K562 (cell line): Measurements from ENCODE around the gene BNIPL. TPM values are rescaled to one million over a fixed set of nuclear protein-coding genes. Genes with fewer than 3 reads are reported as not detected.

ENCODE experiments used
- CBX1 ChIP-seq: sonication (generic); IDR thresholded peaks from 2 replicates; pipeline ENCODE4 v1.6.1; 2016; ENCODE audit warnings: antibody characterized with exemption, low read depth, mild to moderate bottlenecking
- PML ChIP-seq: IDR thresholded peaks from 2 replicates; pipeline ENCODE4 v1.6.1; 2012; ENCODE audit warnings: low read length, inconsistent platforms
- ZBTB1 ChIP-seq: sonication (generic); formaldehyde crosslinking; IDR thresholded peaks from 2 replicates; pipeline ENCODE4 v1.8.1; 2023; ENCODE audit warnings: missing genetic modification reagents, low read depth, mild to moderate bottlenecking, borderline replicate concordance
- polyA plus RNA-seq, 8 experiments: library from polyadenylated mRNA; depleted of rRNA in 4 of 8; stranded (reverse) in 5 of 8; unstranded in 3 of 8; fragments of >200 nt; fragmentation: Nextera tagmentation in 2 of 8; fragmentation: Illumina TruSeq in 1 of 8; extraction: Ambion mirVana in 2 of 8; extraction: Trizol in 1 of 8; gene quantifications; 2 replicates each; pipeline versions ENCODE4 v1.2.1 to v1.2.3, GENCODE V29; 2011 to 2014; ENCODE audit warnings: inconsistent platforms in 1 of 8, missing spikeins in 1 of 8
- total RNA-seq, 7 experiments: library from RNA; depleted of rRNA in 6 of 7; stranded (reverse); fragments of >200 nt in 6 of 7; fragmentation: Illumina TruSeq in 2 of 7; extraction: Trizol in 2 of 7; gene quantifications; 2 replicates each; pipeline versions ENCODE4 v1.2.1 to v1.2.3, GENCODE V29; 2011 to 2021; ENCODE audit warnings: low replicate concordance in 1 of 7
- TF ChIP-seq, protein P1 (sequence below): fragments of 250-450 bp; sonication (Bioruptor Pico); IDR thresholded peaks from 2 replicates; pipeline ENCODE4 v1.5.0; 2020; ENCODE audit warnings: mild to moderate bottlenecking, borderline replicate concordance
- TF ChIP-seq, protein P2 (sequence below): fragments of 250-450 bp; sonication (Bioruptor Pico); IDR thresholded peaks from 2 replicates; pipeline ENCODE4 v1.5.0; 2022; ENCODE audit warnings: mild to moderate bottlenecking
- TF ChIP-seq, protein P3 (sequence below): fragments of 450-650 bp; formaldehyde crosslinking; IDR thresholded peaks from 2 replicates; pipeline ENCODE4 v1.4.0; 2022; ENCODE audit warnings: missing genetic modification characterization
- TF ChIP-seq, protein P4 (sequence below): sonication (generic); formaldehyde crosslinking; IDR thresholded peaks from 2 replicates; pipeline ENCODE4 v1.8.1; 2023; ENCODE audit warnings: missing genetic modification reagents, mild to moderate bottlenecking, borderline replicate concordance
- TF ChIP-seq, protein P5 (sequence below): sonication (generic); formaldehyde crosslinking; IDR thresholded peaks from 2 replicates; pipeline ENCODE4 v1.8.1; 2022; ENCODE audit warnings: missing genetic modification reagents
- TF ChIP-seq, protein P6 (sequence below): fragments of 450-650 bp; IDR thresholded peaks from 2 replicates; pipeline ENCODE4 v1.6.1; 2016; ENCODE audit warnings: antibody characterized with exemption

Gene BNIPL
- total and polyA plus RNA-seq, 9 of the 15 experiments (the other 6 are each of a cell fraction or from before 2014, with no cell fraction given), result 0.08 to 1.4 (median 0.68) TPM

DNA sequence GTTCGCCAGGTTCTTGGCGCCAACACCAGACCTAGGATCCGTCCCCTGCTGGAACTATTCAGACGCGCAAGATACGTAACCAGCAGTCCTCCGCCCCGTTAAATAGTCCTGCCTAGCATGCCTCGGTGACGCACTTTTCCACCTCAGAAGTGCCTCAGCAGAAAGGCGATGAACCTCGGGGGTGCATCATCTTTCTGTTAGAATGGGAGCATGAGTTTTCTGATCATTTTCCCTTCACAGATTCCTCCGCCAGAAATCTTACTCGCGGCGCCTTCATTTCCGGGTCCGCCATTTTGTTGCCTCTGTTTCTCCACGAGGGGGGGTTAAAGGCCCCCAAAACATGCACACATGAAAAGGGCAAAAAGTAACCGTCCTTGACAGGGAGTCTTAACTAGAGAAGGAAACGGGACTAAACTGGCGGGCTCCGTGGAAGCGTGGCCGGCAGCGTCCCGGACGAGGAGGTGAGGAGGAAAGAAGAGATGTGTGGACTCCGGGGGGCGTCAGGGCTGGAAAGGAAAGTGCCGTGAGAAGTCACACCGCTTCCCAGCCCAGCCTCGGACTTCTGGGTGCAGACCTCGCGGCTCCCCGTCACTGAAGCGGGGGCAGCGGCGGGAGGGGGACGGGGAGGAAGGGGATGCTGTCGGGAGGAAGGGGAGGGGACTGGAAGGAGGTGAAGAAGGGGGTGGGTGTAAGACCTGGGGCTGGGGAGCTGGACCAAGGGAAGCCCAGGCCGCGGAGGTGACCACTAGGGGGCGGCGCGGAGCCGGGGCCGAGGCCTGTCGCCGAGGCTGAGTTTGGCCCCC, 34.3 kb downstream of the BNIPL start, which contains the start of gene GABPB2 (continued):
- TF ChIP-seq, protein P1, sequence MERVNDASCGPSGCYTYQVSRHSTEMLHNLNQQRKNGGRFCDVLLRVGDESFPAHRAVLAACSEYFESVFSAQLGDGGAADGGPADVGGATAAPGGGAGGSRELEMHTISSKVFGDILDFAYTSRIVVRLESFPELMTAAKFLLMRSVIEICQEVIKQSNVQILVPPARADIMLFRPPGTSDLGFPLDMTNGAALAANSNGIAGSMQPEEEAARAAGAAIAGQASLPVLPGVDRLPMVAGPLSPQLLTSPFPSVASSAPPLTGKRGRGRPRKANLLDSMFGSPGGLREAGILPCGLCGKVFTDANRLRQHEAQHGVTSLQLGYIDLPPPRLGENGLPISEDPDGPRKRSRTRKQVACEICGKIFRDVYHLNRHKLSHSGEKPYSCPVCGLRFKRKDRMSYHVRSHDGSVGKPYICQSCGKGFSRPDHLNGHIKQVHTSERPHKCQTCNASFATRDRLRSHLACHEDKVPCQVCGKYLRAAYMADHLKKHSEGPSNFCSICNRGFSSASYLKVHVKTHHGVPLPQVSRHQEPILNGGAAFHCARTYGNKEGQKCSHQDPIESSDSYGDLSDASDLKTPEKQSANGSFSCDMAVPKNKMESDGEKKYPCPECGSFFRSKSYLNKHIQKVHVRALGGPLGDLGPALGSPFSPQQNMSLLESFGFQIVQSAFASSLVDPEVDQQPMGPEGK (CRISPR knock-in tag), result no peak
- TF ChIP-seq CBX1, result peak; percentile 33
- TF ChIP-seq, protein P2, sequence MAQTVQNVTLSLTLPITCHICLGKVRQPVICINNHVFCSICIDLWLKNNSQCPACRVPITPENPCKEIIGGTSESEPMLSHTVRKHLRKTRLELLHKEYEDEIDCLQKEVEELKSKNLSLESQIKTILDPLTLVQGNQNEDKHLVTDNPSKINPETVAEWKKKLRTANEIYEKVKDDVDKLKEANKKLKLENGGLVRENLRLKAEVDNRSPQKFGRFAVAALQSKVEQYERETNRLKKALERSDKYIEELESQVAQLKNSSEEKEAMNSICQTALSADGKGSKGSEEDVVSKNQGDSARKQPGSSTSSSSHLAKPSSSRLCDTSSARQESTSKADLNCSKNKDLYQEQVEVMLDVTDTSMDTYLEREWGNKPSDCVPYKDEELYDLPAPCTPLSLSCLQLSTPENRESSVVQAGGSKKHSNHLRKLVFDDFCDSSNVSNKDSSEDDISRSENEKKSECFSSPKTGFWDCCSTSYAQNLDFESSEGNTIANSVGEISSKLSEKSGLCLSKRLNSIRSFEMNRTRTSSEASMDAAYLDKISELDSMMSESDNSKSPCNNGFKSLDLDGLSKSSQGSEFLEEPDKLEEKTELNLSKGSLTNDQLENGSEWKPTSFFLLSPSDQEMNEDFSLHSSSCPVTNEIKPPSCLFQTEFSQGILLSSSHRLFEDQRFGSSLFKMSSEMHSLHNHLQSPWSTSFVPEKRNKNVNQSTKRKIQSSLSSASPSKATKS (CRISPR knock-in tag), result no peak
- TF ChIP-seq, protein P3, sequence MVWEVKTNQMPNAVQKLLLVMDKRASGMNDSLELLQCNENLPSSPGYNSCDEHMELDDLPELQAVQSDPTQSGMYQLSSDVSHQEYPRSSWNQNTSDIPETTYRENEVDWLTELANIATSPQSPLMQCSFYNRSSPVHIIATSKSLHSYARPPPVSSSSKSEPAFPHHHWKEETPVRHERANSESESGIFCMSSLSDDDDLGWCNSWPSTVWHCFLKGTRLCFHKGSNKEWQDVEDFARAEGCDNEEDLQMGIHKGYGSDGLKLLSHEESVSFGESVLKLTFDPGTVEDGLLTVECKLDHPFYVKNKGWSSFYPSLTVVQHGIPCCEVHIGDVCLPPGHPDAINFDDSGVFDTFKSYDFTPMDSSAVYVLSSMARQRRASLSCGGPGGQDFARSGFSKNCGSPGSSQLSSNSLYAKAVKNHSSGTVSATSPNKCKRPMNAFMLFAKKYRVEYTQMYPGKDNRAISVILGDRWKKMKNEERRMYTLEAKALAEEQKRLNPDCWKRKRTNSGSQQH (CRISPR knock-in tag), result no peak
- TF ChIP-seq, protein P4, sequence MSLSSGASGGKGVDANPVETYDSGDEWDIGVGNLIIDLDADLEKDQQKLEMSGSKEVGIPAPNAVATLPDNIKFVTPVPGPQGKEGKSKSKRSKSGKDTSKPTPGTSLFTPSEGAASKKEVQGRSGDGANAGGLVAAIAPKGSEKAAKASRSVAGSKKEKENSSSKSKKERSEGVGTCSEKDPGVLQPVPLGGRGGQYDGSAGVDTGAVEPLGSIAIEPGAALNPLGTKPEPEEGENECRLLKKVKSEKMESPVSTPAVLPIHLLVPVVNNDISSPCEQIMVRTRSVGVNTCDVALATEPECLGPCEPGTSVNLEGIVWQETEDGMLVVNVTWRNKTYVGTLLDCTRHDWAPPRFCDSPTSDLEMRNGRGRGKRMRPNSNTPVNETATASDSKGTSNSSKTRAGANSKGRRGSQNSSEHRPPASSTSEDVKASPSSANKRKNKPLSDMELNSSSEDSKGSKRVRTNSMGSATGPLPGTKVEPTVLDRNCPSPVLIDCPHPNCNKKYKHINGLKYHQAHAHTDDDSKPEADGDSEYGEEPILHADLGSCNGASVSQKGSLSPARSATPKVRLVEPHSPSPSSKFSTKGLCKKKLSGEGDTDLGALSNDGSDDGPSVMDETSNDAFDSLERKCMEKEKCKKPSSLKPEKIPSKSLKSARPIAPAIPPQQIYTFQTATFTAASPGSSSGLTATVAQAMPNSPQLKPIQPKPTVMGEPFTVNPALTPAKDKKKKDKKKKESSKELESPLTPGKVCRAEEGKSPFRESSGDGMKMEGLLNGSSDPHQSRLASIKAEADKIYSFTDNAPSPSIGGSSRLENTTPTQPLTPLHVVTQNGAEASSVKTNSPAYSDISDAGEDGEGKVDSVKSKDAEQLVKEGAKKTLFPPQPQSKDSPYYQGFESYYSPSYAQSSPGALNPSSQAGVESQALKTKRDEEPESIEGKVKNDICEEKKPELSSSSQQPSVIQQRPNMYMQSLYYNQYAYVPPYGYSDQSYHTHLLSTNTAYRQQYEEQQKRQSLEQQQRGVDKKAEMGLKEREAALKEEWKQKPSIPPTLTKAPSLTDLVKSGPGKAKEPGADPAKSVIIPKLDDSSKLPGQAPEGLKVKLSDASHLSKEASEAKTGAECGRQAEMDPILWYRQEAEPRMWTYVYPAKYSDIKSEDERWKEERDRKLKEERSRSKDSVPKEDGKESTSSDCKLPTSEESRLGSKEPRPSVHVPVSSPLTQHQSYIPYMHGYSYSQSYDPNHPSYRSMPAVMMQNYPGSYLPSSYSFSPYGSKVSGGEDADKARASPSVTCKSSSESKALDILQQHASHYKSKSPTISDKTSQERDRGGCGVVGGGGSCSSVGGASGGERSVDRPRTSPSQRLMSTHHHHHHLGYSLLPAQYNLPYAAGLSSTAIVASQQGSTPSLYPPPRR (CRISPR knock-in tag), result peak; percentile 91; the same call in 1 of the 2 replicates
- TF ChIP-seq, protein P5, sequence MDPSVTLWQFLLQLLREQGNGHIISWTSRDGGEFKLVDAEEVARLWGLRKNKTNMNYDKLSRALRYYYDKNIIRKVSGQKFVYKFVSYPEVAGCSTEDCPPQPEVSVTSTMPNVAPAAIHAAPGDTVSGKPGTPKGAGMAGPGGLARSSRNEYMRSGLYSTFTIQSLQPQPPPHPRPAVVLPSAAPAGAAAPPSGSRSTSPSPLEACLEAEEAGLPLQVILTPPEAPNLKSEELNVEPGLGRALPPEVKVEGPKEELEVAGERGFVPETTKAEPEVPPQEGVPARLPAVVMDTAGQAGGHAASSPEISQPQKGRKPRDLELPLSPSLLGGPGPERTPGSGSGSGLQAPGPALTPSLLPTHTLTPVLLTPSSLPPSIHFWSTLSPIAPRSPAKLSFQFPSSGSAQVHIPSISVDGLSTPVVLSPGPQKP (CRISPR knock-in tag), result no peak
- TF ChIP-seq PML, result peak; percentile 75
- peak; percentile 32; the same call in 1 of the 2 replicates for TF ChIP-seq ZBTB1
- TF ChIP-seq, protein P6, sequence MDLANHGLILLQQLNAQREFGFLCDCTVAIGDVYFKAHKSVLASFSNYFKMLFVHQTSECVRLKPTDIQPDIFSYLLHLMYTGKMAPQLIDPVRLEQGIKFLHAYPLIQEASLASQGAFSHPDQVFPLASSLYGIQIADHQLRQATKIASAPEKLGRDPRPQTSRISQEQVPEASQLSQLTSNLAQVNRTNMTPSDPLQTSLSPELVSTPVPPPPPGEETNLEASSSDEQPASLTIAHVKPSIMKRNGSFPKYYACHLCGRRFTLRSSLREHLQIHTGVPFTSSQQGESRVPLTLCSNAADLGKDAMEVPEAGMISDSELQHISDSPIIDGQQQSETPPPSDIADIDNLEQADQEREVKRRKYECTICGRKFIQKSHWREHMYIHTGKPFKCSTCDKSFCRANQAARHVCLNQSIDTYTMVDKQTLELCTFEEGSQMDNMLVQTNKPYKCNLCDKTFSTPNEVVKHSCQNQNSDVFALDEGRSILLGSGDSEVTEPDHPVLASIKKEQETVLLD, result peak; percentile 92
